Neuronal stem cell (in vitro differentiated cells): Measurements from ENCODE around the gene MICAL1.

ENCODE experiments used
- DNase-seq: peaks from one replicate; pipeline ENCODE4 v3.0.0-alpha.2; 2013; ENCODE audit warnings: low spot score
- H2AFZ ChIP-seq: one replicate; pipeline ENCODE4 v1.6.1; 2013; ENCODE audit warnings: mild to moderate bottlenecking, low read length, inconsistent platforms
- H2AK5ac ChIP-seq: 2 replicates; pipeline ENCODE4 v1.6.1; 2013; ENCODE audit warnings: low read depth, mild to moderate bottlenecking, inconsistent platforms, low read length, moderate library complexity, mixed read lengths
- H2BK120ac ChIP-seq: 2 replicates; pipeline ENCODE4 v1.6.1; 2013; ENCODE audit warnings: low read depth, mild to moderate bottlenecking, inconsistent platforms, low read length, moderate library complexity, mixed read lengths
- H2BK12ac ChIP-seq: one replicate; pipeline ENCODE4 v1.6.1; 2013; ENCODE audit warnings: low read length, inconsistent platforms
- H2BK15ac ChIP-seq: 2 replicates; pipeline ENCODE4 v1.6.1; 2013; ENCODE audit warnings: mild to moderate bottlenecking, low read length, inconsistent platforms, mixed read lengths
- H2BK5ac ChIP-seq: one replicate; pipeline ENCODE4 v1.6.1; 2013; ENCODE audit warnings: inconsistent platforms, mild to moderate bottlenecking, low read length, moderate library complexity
- H3K14ac ChIP-seq: one replicate; pipeline ENCODE4 v1.6.1; 2013; ENCODE audit warnings: low read length, inconsistent platforms
- H3K18ac ChIP-seq: 2 replicates; pipeline ENCODE4 v1.6.1; 2013; ENCODE audit warnings: low read length, inconsistent platforms
- H3K23ac ChIP-seq: 2 replicates; pipeline ENCODE4 v1.6.1; 2013; ENCODE audit warnings: low read depth, mild to moderate bottlenecking, mixed read lengths, low read length, inconsistent platforms; ENCODE audit not compliant: poor library complexity
- H3K27ac ChIP-seq: replicated peaks from 3 replicates; pipeline ENCODE4 v1.5.1; 2013; ENCODE audit warnings: low read length, inconsistent platforms
- H3K27me3 ChIP-seq, 3 experiments: 2 replicates each; pipeline ENCODE4 v1.6.1; 2013; ENCODE audit warnings: low read length in 3 of 3, mild to moderate bottlenecking in 2 of 3, inconsistent platforms in 1 of 3, low read depth in 1 of 3, mixed read lengths in 1 of 3, moderate library complexity in 1 of 3; ENCODE audit not compliant: control insufficient read depth in 3 of 3, insufficient read depth in 3 of 3
- H3K36me3 ChIP-seq, 2 donors: replicated peaks in 1 of 2; 2 replicates each; pipeline ENCODE4 v1.6.1; 2013; ENCODE audit warnings: low read length in 2 of 2; ENCODE audit not compliant: control insufficient read depth in 2 of 2, insufficient read depth in 2 of 2
- H3K4ac ChIP-seq: 2 replicates; pipeline ENCODE4 v1.6.1; 2013; ENCODE audit warnings: inconsistent platforms, mild to moderate bottlenecking, low read length, moderate library complexity
- H3K4me1 ChIP-seq, 2 donors: 1 replicate in 1 of 2; 2 replicates in 1 of 2; pipeline ENCODE4 v1.6.1; 2013; ENCODE audit warnings: low read length in 2 of 2, low read depth in 1 of 2; ENCODE audit not compliant: control insufficient read depth in 2 of 2, insufficient read depth in 1 of 2
- H3K4me2 ChIP-seq: one replicate; pipeline ENCODE4 v1.6.1; 2013; ENCODE audit warnings: mild to moderate bottlenecking, low read length, inconsistent platforms; ENCODE audit not compliant: insufficient read depth, poor library complexity, severe bottlenecking
- H3K4me3 ChIP-seq, 2 donors: 2 replicates each; pipeline ENCODE4 v1.5.1; 2013; ENCODE audit warnings: low read length in 2 of 2, mild to moderate bottlenecking in 2 of 2, inconsistent platforms in 1 of 2, moderate library complexity in 1 of 2
- H3K79me1 ChIP-seq: one replicate; pipeline ENCODE4 v1.6.1; 2013; ENCODE audit warnings: low read depth, mild to moderate bottlenecking, inconsistent platforms, low read length, moderate library complexity
- H3K9ac ChIP-seq: one replicate; pipeline ENCODE4 v1.6.1; 2013; ENCODE audit warnings: mild to moderate bottlenecking, low read depth, low read length, inconsistent platforms; ENCODE audit not compliant: poor library complexity
- H3K9me3 ChIP-seq, 2 donors: replicated peaks in 1 of 2; 2 replicates each; pipeline versions ENCODE3 to v1.6.1; 2013; ENCODE audit warnings: low read length in 2 of 2, mild to moderate bottlenecking in 2 of 2, inconsistent platforms in 1 of 2, low read depth in 1 of 2, mixed read lengths in 1 of 2, moderate library complexity in 1 of 2; ENCODE audit not compliant: control insufficient read depth in 2 of 2, insufficient read depth in 1 of 2
- H4K8ac ChIP-seq: one replicate; pipeline ENCODE4 v1.6.1; 2013; ENCODE audit warnings: low read depth, mild to moderate bottlenecking, inconsistent platforms, low read length, moderate library complexity
- H4K91ac ChIP-seq: one replicate; pipeline ENCODE4 v1.6.1; 2013; ENCODE audit warnings: low read length, low read depth, mild to moderate bottlenecking, inconsistent platforms; ENCODE audit not compliant: poor library complexity
- WGBS, 2 donors: extraction: QIAGEN DNeasy Blood & Tissue Kit; methylation state at CpG; one replicate each; pipeline ENCODE4 v1.1.7; 2013; ENCODE audit warnings: missing lambda C conversion rate in 2 of 2, mixed read lengths in 1 of 2; ENCODE audit not compliant: insufficient read length in 2 of 2, insufficient replicate concordance in 1 of 2; ENCODE audit errors: extremely low coverage in 2 of 2; 5-methylcytosine and 5-hydroxymethylcytosine counted together

Gene MICAL1

DNA sequence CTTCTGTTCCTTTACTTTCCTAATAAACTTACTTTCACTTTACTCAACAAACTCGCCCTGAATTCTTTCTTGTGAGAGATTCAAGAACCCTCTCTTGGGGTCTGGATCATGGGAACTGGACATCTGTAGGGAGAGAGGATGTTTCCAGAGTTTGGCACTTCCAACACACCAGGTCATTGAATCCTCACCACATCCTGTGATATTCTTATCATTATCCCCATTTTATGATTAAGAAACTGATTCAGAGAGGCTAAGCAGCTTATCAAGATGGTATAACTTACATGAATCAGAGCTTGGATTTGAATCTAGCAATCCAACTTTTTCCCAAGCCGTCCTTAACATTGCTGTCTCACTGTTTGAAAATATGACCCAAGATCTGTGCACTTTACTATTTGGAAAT is 30.6 kb downstream of the MICAL1 start:
- no peaks in the 10 kb centered on the region for H3K27me3 ChIP-seq
- H3K27ac ChIP-seq: no peak overlapping the region
- H3K79me1 ChIP-seq: no peaks in the 10 kb centered on the region
- H2BK15ac ChIP-seq: no peak overlapping the region
- H3K4me3 ChIP-seq: no peak overlapping the region
- no peak overlapping the region for H2AK5ac ChIP-seq
- H3K23ac ChIP-seq: no peak overlapping the region
- H2AFZ ChIP-seq: no peak overlapping the region
- no CpG with 5 or more reads among the region's 2 CpGs for WGBS, 2 donors
- H3K9ac ChIP-seq: no peak overlapping the region
- H3K36me3 ChIP-seq: no peaks in the 10 kb centered on the region
- no peaks in the 10 kb centered on the region for H3K9me3 ChIP-seq
- H3K18ac ChIP-seq: no peak overlapping the region
- DNase-seq: no peak
- no peak overlapping the region for H4K8ac ChIP-seq
- no peak overlapping the region for H2BK120ac ChIP-seq
- no peak overlapping the region for H4K91ac ChIP-seq
- no peak overlapping the region for H3K14ac ChIP-seq
- peaks cover 0 to 3% of the 10 kb centered on the region in 2 donors for H3K4me1 ChIP-seq
- no peak overlapping the region for H2BK12ac ChIP-seq
- H2BK5ac ChIP-seq: no peak overlapping the region
- H3K4ac ChIP-seq: no peak overlapping the region
- no peak overlapping the region for H3K4me2 ChIP-seq

DNA sequence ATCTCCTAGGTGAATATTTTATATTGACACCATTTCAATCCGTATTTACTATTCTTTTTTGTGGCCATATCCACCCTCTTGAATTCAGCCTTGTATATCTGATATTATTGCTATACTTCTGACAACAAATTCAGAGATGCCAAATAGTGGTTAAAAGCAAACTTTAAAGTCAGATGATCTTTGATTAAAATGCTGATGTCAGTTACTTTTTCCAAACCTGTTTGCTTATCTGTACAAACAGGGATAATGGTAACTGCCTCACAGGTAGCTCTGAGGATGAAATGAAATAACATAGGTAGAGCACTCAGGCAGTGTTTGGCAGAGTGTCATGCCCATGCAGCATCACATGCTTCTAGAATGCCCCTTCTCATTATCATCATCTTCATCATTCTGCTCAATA is 34.4 kb downstream of the MICAL1 start:
- no peak overlapping the region for H2BK12ac ChIP-seq
- H3K4me2 ChIP-seq: no peak overlapping the region
- H2BK5ac ChIP-seq: no peak overlapping the region
- H3K4me3 ChIP-seq: no peak overlapping the region
- no peak overlapping the region for H3K23ac ChIP-seq
- H2AFZ ChIP-seq: no peak overlapping the region
- no peak overlapping the region for H4K91ac ChIP-seq
- H4K8ac ChIP-seq: no peak overlapping the region
- H2BK120ac ChIP-seq: no peak overlapping the region
- H3K79me1 ChIP-seq: no peaks in the 10 kb centered on the region
- no peak overlapping the region for H3K18ac ChIP-seq
- no peak overlapping the region for H3K14ac ChIP-seq
- no peaks in the 10 kb centered on the region for H3K27me3 ChIP-seq
- H3K9me3 ChIP-seq: no peaks in the 10 kb centered on the region
- H3K36me3 ChIP-seq: no peaks in the 10 kb centered on the region
- H3K4ac ChIP-seq: no peak overlapping the region
- WGBS, 2 donors: no CpG with 5 or more reads among the region's 1 CpG
- DNase-seq: no peak
- H3K9ac ChIP-seq: no peak overlapping the region
- no peak overlapping the region for H2BK15ac ChIP-seq
- H2AK5ac ChIP-seq: no peak overlapping the region
- no peak overlapping the region for H3K27ac ChIP-seq
- H3K4me1 ChIP-seq: peaks cover 0 to 3% of the 10 kb centered on the region in 2 donors

DNA sequence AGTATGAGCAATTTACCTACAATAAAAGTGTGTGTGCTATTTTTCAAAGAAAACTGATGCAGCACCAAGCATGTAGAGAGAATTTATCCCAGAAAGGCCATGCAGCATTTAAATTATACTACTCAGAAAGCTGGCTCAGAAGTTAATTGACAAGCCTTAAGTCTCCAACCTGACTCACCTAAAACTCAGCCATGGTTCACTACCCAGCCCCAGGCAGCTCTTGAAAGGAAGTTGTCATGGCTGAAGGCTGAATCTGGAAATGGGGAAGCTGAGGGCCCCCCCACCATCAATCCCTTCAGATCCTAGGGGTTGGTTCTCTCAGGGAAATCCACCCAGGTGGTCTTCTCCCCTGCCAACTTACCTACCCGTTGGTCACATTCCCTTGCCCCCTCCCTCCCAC is 34.8 kb downstream of the MICAL1 start:
- H4K8ac ChIP-seq: no peak overlapping the region
- no peak overlapping the region for H3K27ac ChIP-seq
- H2BK12ac ChIP-seq: no peak overlapping the region
- no peak overlapping the region for H3K4ac ChIP-seq
- H2AFZ ChIP-seq: no peak overlapping the region
- H2BK5ac ChIP-seq: no peak overlapping the region
- DNase-seq: no peak
- H3K27me3 ChIP-seq: no peaks in the 10 kb centered on the region
- H3K36me3 ChIP-seq: no peaks in the 10 kb centered on the region
- H2BK120ac ChIP-seq: no peak overlapping the region
- H3K23ac ChIP-seq: no peak overlapping the region
- no peak overlapping the region for H3K18ac ChIP-seq
- WGBS, 2 donors: no CpG with 5 or more reads among the region's 1 CpG
- H3K4me2 ChIP-seq: no peak overlapping the region
- no peaks in the 10 kb centered on the region for H3K9me3 ChIP-seq
- H4K91ac ChIP-seq: no peak overlapping the region
- no peak overlapping the region for H2BK15ac ChIP-seq
- peaks cover 0 to 3% of the 10 kb centered on the region in 2 donors for H3K4me1 ChIP-seq
- H3K4me3 ChIP-seq: no peak overlapping the region
- no peak overlapping the region for H3K14ac ChIP-seq
- no peak overlapping the region for H3K9ac ChIP-seq
- no peak overlapping the region for H2AK5ac ChIP-seq
- no peaks in the 10 kb centered on the region for H3K79me1 ChIP-seq

DNA sequence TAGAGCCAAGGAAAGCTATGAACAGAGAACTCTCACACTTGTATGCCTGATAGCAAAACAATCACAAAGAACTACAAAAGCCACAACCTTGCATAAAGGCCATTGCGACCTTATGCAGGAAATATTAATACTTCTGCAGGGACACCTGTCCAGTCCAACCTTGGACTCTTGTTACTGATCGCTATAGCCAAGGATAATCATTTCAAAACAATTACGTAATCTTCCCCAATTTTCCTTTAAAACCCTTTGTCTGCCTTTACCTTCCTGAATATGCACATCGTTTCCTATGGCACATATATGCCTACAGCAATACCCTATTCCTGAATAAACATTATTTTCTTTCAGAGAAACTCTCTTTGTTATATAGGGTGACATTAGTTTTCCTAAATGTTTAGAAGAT is 37.9 kb downstream of the MICAL1 start:
- H3K14ac ChIP-seq: no peak overlapping the region
- H2BK5ac ChIP-seq: no peak overlapping the region
- no peaks in the 10 kb centered on the region for H3K79me1 ChIP-seq
- no peak overlapping the region for H4K91ac ChIP-seq
- H3K4ac ChIP-seq: no peak overlapping the region
- no peak overlapping the region for H3K27ac ChIP-seq
- no peaks in the 10 kb centered on the region for H3K9me3 ChIP-seq
- no peak overlapping the region for H2BK120ac ChIP-seq
- H3K36me3 ChIP-seq: no peaks in the 10 kb centered on the region
- H2BK15ac ChIP-seq: no peak overlapping the region
- no peak overlapping the region for H3K18ac ChIP-seq
- H3K9ac ChIP-seq: no peak overlapping the region
- no peak overlapping the region for H3K23ac ChIP-seq
- H3K4me2 ChIP-seq: no peak overlapping the region
- no peak overlapping the region for H4K8ac ChIP-seq
- no peaks in the 10 kb centered on the region for H3K4me1 ChIP-seq
- no peaks in the 10 kb centered on the region for H3K27me3 ChIP-seq
- H2BK12ac ChIP-seq: no peak overlapping the region
- H2AK5ac ChIP-seq: no peak overlapping the region
- no peak for DNase-seq
- H3K4me3 ChIP-seq: no peak overlapping the region
- no CpG with 5 or more reads among the region's 4 CpGs for WGBS, 2 donors
- H2AFZ ChIP-seq: no peak overlapping the region
